ENCODE data around the gene DNAJC13.

GRCh38 chr3:132538072-132538471 lies 120.8 kb downstream of the DNAJC13 start:
- TF ChIP-seq CTCF (IDR thresholded peaks at IDR 0.05) (no peak), EP300 (IDR thresholded peaks at IDR 0.05) (no peak), POLR2A (IDR thresholded peaks at IDR 0.05) (no peak)
